GM21367 (cell line): Measurements from ENCODE around the gene LOXL1.
A peak's percentile ranks its signal among the peaks of the same experiment; 100 is the strongest.
"Not testable (repeated sequence)": the region's sequence is repeated elsewhere in the genome, so short reads cannot be mapped to it uniquely, and the experiment has no call there.

ENCODE experiments used
- ATAC-seq: cut with Tn5 transposase; IDR thresholded peaks from one replicate; pipeline ENCODE4 v1.9.1; 2021; ENCODE audit not compliant: unreplicated experiment

LOXL1 gene

GRCh38 chr15:73937296-73937695 is 11.0 kb downstream of the LOXL1 start:
- ATAC-seq = no peak

GRCh38 chr15:73937726-73938125 is 11.5 kb downstream of the LOXL1 start:
- no peak for ATAC-seq

DNA sequence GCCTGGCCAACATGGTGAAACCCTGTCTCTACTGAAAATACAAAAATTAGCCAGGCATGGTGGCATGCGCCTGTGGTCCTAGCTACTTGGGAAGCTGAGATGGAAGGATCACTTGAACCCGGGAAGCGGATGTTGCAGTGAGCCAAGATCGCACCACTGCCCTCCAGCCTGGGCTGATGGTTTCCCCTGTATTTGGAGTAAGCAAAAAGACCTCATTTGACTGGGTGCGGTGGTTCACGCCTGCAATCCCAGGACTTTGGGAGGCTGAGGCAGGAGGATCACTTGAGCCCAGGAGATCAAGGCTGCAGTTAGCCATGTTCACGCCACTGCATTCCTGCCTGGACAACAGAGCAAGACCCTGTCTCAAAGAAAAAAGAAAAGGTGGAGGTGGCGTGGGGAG is 12.3 kb downstream of the LOXL1 start:
- ATAC-seq = not testable (repeated sequence)

GRCh38 chr15:73939138-73939537 is 12.9 kb downstream of the LOXL1 start:
- ATAC-seq = no peak

GRCh38 chr15:73940061-73940981 is 14.1 kb downstream of the LOXL1 start:
- ATAC-seq = no peak

DNA sequence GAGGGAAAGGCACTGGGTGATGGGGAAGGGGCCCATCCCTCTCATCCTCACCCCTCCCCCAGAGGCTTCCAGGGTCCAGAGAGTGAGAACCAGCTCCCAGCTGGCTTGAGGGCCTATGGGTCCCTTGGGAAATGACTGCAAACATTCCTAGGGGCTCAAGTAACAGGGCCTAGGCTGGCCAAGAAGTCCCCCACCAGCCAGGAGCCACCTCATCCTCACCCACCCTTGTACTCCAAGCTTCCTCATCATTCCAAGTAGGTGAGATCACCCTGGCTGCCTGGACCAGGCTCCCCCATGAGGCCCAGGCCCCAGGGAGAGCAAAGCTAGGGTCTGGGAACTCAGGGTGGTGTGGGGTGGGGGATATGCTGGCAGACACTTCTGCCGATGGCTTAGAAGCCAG is 14.8 kb downstream of the LOXL1 start:
- ATAC-seq = no peak

DNA sequence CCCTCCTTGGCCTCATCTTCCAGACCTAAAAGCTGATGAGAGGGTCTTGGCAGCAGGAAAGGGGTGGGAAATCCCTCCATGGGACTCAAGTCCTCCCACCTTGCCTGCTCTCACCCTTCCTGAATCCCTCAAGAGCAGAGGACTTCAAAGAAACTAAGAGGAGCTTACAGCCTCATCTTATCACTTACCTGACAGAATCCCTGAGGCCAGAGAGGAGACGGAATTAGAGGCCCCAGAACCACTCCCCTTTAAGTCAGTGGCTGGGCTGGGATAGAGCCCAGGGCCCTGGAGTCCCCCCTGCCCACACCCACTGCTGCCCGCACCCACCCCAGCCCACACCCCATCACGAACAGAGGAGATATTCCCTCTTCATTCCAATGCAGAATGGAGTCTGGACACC is 15.2 kb downstream of the LOXL1 start:
- no peak for ATAC-seq

DNA sequence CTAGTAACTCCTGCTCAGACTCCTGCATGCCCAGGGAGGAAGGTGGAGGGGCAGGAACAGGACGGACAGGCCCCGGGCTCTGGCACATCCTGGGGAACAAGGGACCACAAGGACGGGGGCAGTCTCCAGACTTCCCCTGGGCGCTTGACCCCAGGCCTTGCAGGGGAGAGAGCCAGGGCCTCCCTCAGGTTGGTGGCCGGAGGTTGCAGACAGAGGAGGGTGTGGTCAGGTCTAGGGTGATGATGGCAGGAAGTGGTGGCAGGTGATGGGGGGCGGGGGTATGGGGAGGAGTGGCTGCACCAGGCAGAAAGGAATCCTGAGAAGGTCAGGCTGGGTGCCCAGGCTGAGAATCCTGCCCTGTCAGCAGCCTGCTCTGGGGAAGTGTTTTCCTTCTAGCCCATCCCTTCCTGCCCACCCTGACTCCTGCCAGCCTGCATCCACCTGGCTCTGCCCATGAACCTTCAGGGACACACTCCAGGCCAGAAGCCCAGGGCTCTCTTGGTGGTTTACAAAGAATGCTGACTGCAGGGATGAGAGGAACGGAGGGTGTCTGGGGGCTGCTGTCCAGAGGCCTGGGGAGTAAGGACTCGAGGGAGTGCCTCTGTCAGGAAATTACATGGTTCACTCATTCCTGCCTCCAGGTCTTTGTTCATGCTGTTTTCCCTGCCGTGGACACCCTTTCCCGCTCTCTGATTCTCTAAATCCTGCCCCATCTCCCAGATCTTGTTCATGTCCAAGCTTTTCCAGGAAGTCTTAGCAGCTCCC is 15.8 kb downstream of the LOXL1 start:
- no peak for ATAC-seq

DNA sequence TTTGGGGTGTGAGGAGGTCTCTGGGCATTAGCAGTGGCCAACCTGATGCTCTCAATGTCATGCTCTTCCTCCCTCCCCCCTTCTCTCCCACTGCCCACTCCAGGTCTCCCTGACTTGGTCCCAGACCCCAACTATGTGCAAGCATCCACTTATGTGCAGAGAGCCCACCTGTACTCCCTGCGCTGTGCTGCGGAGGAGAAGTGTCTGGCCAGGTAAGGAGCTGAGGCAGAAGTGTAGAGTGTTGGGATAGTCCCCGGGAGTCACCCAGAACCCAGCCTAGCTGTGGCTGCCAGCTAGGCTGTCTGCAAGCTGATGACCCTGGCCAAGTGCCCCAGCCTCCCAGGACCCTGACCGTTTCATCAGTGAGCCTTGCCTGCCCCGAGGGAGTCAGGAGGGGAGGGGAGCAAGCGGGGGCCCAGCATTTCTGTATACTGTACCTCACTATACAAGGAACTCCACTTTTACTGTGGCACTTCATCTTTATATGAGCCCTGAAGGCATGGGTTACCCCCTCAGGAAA is 16.5 kb downstream of the LOXL1 start:
- no peak for ATAC-seq

DNA sequence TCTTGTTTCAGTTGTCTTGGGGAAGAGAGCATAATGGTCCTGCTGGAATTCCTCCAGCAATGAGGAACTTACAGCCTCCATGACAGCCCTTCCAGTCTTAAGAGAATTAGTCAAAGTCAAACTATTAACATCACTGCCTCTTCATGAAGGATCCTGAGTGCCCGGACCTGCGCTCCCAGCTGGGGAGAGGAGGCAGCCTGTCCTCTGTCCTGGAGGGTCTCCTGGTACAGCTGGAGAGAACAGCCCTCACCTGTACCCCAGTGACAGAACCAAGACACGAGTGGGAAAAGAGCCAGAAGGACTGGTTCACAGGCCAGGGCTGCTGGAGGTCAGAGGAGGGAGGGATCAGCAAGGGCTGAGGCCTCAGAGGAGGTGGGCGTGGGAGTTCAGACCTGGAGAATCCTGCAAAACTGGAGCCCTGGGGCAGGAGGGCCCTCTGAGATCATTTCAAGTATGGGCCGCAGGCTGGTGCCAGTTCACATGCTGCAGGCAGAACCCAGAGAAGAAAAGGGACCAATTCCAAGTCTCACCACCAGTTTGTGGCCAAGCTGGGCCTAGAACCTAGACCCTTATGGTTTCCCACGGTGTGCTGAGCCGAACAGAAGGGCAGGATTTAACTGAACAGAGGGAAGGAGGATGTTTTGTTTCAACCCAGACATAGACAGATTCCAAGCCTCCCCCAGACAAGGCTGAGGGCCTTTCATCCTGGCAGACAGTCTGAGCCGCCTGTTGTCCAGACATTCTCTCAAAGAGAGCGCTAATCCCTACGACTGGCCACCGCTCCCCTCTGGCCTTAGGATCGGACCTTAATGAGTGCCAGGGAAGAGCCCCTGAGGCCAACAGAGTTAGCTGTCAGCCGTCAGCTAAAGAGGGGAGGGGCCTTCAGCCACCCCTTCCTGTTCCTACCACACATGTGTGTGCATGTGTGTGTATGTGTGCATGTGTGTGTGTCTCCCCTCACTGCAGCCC is 18.2 kb downstream of the LOXL1 start:
- no peak for ATAC-seq

GRCh38 chr15:73945130-73945508 is 18.9 kb downstream of the LOXL1 start:
- ATAC-seq = no peak

DNA sequence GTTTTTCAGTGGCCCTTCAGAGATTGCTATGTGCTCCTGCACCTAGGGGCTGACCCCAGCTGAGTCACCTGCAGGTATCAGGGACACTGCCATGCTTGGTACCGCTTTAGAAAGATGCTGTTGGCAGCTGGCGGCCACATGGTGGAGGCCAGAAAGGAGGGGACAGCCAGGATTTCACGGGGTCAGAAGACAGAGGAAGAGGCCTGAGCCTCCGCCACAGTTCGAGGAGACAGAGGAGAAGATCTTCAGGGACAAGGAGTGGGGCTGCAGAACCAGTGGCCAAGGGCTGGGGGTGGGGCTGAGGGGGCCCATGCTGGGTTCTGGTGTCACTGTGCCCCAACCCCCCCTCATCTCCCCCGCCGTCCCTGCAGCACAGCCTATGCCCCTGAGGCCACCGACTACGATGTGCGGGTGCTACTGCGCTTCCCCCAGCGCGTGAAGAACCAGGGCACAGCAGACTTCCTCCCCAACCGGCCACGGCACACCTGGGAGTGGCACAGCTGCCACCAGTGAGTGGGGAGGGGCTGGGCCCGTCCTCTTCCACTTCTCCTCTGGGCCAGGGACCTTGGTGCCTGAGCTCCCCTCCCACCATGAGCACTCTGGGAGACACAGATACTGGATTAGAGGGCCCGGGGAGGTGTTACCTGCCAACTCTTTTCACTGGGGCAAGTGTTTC is 19.9 kb downstream of the LOXL1 start:
- no peak for ATAC-seq

DNA sequence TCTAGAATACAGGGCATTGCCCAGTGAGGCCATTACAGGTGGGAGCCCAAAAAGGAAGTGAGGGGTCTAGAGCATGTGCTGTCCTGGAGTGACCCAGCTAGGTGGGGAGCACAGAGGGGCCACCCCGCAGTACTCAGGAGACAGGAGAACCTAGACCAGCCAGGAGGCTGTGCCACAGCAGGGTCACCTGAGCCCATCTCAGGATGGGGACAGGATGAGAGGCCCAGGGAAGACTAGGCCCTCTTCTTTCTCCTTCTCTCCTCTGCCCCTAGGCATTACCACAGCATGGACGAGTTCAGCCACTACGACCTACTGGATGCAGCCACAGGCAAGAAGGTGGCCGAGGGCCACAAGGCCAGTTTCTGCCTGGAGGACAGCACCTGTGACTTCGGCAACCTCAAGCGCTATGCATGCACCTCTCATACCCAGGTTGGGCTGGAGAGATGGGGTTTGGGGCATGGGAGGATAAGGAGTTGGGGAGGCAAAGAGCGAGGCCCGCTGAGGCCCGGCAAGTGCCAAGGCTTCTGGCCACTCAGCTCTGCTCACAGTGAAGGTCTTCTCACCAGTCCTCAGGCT is 20.6 kb downstream of the LOXL1 start:
- ATAC-seq = no peak

- no peak for ATAC-seq
Measured at GRCh38 chr15:73947651-73948050, 21.4 kb downstream of the LOXL1 start.

GRCh38 chr15:73948396-73948795 is 22.1 kb downstream of the LOXL1 start:
- no peak for ATAC-seq

DNA sequence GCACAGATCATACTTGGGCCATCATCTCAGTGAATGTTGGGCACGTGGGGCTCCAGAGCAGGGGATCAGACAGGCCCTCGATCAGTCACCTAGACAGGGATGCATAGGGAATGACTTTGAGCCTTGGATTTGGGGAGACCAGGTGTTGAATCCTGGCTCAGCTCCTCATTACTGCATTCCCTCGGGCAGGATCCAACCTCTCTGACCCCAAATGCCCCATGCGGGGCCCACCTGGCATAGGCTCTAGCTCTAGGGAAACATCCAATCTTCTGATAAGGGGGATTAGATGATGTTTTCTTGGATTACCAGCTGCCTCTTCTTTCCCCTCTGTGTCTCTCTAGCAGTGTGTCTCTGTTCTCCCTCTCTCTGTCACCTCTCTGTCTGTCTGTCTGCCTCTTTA is 22.7 kb downstream of the LOXL1 start:
- no peak for ATAC-seq

DNA sequence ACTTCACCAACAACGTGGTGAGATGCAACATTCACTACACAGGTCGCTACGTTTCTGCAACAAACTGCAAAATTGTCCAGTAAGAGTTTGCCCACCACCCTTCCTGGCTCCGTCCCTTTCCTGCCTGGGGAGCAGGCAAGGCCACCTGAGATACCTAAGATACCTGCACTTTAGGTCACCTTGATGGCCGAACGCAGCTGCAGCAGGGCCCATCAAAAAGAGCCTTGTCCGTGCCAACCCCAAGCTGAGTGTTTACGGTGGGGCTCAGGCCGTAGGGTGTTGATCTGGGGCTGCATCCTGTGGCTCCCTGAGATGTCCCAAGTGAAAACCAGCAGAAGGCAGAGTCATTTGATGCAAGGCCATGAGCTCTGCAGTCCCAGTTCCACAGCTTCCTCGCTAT is 23.2 kb downstream of the LOXL1 start:
- ATAC-seq = no peak

DNA sequence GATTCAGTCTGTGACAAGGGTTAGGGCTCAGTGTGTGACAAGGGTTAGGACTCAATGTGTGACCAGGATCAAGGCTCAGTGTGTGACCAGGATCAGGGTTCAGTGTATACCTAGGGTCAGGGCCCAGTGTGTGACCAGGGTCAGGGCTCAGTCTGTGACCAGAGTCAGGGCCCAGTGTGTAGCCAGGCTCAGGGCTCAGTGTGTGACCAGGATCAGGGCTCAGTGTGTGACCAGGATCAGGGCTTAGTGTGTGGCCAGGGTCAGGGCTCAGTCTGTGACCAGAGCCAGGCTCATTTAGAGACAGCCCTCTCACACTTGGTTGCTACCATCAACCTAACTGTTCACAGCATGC is 24.2 kb downstream of the LOXL1 start:
- ATAC-seq = no peak

DNA sequence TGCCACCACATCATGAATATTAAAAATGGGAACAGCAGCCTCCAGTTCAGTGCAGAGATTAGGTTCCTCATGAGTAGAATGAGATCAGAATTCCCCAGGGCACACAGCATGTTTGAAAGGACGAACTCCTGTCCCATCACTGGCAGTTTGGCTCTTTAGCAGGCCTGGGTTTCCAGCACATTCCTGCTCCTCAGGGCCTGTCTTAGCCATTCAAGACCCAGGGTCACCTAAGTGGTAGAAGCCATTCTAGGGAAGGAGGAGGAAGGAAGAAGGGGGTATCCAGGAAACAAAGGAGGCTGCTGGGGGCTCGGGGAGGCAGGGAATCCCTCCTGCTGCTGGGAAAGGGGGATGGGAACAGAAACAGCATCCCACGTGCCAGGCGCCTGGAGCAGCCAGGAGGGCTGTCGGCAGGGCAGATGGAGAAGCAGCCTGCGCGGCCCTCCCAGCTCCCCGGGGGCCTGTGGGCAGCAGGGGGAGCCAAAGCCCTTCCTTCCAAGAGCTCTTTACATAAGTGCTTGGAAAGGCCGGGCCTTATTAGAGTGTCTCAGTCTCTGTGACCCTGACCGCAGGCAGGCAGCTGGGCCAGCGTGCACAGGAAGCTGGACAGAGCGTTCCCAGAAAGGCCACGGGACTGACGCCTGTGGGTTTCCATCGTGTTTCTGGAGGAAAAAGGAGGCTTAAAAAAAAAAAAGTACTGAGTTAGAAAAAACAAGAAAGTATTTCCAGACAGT is 24.7 kb downstream of the LOXL1 start:
- ATAC-seq = peak; percentile 44
